B cell (primary cell): Measurements from ENCODE around the gene SH2D4B. TPM values are rescaled to one million over a fixed set of nuclear protein-coding genes. Genes with fewer than 3 reads are reported as not detected.

Source experiments
- ATAC-seq: fragments of 200-7000 bp; cut with Tn5 transposase; one replicate; pipeline ENCODE4 v1.10.0; 2021; ENCODE audit warnings: low read depth, mild to moderate bottlenecking, moderate number of reproducible peaks, moderate library complexity
- CTCF ChIA-PET: fragments of 350-600 bp; sonication (Branson Sonifier 250); formaldehyde crosslinking; loops from one replicate; lab custom pipeline; 2021; ENCODE audit warnings: antibody characterized with exemption, inconsistent platforms; lab: Charles Lee
- POLR2A ChIA-PET: fragments of 350-600 bp; sonication (Branson Sonifier 250); formaldehyde crosslinking; loops from one replicate; lab custom pipeline; 2021; ENCODE audit warnings: antibody characterized with exemption; lab: Charles Lee
- DNase-seq: peaks from one replicate; pipeline ENCODE4 v3.0.0; 2013
- H2AFZ ChIP-seq: 2 replicates; pipeline ENCODE4 v1.6.1; 2012; ENCODE audit warnings: mild to moderate bottlenecking, low read depth, low read length; ENCODE audit not compliant: insufficient read depth, poor library complexity, severe bottlenecking
- H3K27ac ChIP-seq, 2 donors: 1 replicate in 1 of 2; 2 replicates in 1 of 2; pipeline ENCODE4 v1.5.1; 2012 to 2013; ENCODE audit warnings: low read length in 2 of 2, mild to moderate bottlenecking in 2 of 2, moderate library complexity in 1 of 2
- H3K27me3 ChIP-seq, 4 experiments: fragments of 200-600 bp in 1 of 4; sonication (generic) in 1 of 4; replicated peaks in 1 of 4; 1 replicate in 2 of 4; 2 replicates in 2 of 4; pipeline versions ENCODE4 v1.6.1 to v1.7.0; 2013 to 2016; ENCODE audit warnings: low read length in 3 of 4, mild to moderate bottlenecking in 2 of 4, mixed read lengths in 1 of 4, moderate library complexity in 1 of 4; ENCODE audit not compliant: insufficient read depth in 4 of 4, control insufficient read depth in 3 of 4; ENCODE audit errors: control extremely low read depth in 1 of 4
- H3K36me3 ChIP-seq, 2 experiments: replicated peaks in 1 of 2; 1 replicate in 1 of 2; 2 replicates in 1 of 2; pipeline versions ENCODE4 v1.6.1 to v1.7.1; 2013; ENCODE audit warnings: low read length in 1 of 2; ENCODE audit not compliant: insufficient read depth in 2 of 2, control insufficient read depth in 1 of 2; ENCODE audit errors: control extremely low read depth in 1 of 2, extremely low read depth in 1 of 2
- H3K4me1 ChIP-seq, 2 donors: fragments of 200-600 bp in 1 of 2; sonication (generic) in 1 of 2; 1 replicate in 1 of 2; 2 replicates in 1 of 2; pipeline versions ENCODE4 v1.5.1 to v1.6.1; 2013 to 2017; ENCODE audit warnings: low read length in 2 of 2; ENCODE audit not compliant: control insufficient read depth in 2 of 2, insufficient read depth in 2 of 2
- H3K4me2 ChIP-seq: replicated peaks from 2 replicates; pipeline ENCODE3; 2012; ENCODE audit warnings: mild to moderate bottlenecking, low read depth, low read length; ENCODE audit not compliant: poor library complexity, severe bottlenecking
- H3K4me3 ChIP-seq, 5 experiments: fragments of 200-600 bp in 1 of 5; sonication (generic) in 1 of 5; 1 replicate in 3 of 5; 2 replicates in 2 of 5; pipeline versions ENCODE4 v1.5.1 to v1.7.0; 2011 to 2016; ENCODE audit warnings: low read length in 4 of 5, mild to moderate bottlenecking in 4 of 5, low read depth in 2 of 5, control low read depth in 1 of 5, moderate library complexity in 1 of 5; ENCODE audit not compliant: insufficient read depth in 1 of 5; ENCODE audit errors: control extremely low read depth in 1 of 5, extremely low read depth in 1 of 5
- H3K79me2 ChIP-seq: fragments of 200-600 bp; sonication (generic); one replicate; pipeline ENCODE4 v1.6.0; 2016; ENCODE audit warnings: low read length; ENCODE audit not compliant: control insufficient read depth, insufficient read depth
- H3K9ac ChIP-seq: fragments of 200-600 bp; sonication (generic); 2 replicates; pipeline ENCODE4 v1.6.1; 2017; ENCODE audit warnings: mild to moderate bottlenecking, low read length, moderate library complexity
- H3K9me3 ChIP-seq, 3 donors: one replicate each; pipeline versions ENCODE4 v1.6.1 to v1.7.1; 2013; ENCODE audit warnings: low read length in 2 of 3; ENCODE audit not compliant: control insufficient read depth in 2 of 3, insufficient read depth in 1 of 3; ENCODE audit errors: control extremely low read depth in 1 of 3
- H4K20me1 ChIP-seq: 2 replicates; pipeline ENCODE4 v1.6.0; 2012; ENCODE audit warnings: mild to moderate bottlenecking, low read length; ENCODE audit not compliant: insufficient read depth, control insufficient read depth, poor library complexity, severe bottlenecking
- H3K27ac Mint-ChIP-seq: one replicate; pipeline ENCODE4 v1.8.0; 2021; ENCODE audit warnings: mixed read lengths
- H3K27me3 Mint-ChIP-seq: one replicate; pipeline ENCODE4 v1.8.0; 2021; ENCODE audit warnings: mixed read lengths
- H3K4me1 Mint-ChIP-seq: one replicate; pipeline ENCODE4 v1.8.0; 2021; ENCODE audit warnings: mixed read lengths
- H3K4me3 Mint-ChIP-seq: one replicate; pipeline ENCODE4 v1.8.0; 2021; ENCODE audit warnings: mixed read lengths
- H3K9me3 Mint-ChIP-seq: one replicate; pipeline ENCODE4 v1.8.0; 2022; ENCODE audit warnings: mixed read lengths; ENCODE audit not compliant: insufficient read depth
- CTCF ChIP-seq: fragments of 200-600 bp; IDR thresholded peaks from one replicate; pipeline ENCODE4 v1.8.0; 2022; ENCODE audit warnings: antibody characterized with exemption, mild to moderate bottlenecking
- EZH2 ChIP-seq: IDR thresholded peaks from 2 replicates; pipeline ENCODE4 v1.6.1; 2012; ENCODE audit warnings: borderline replicate concordance, low read depth, mild to moderate bottlenecking, moderate library complexity, low read length; ENCODE audit not compliant: insufficient read depth, poor library complexity, severe bottlenecking
- WGBS: methylation state at CpG from one replicate; pipeline ENCODE4 v1.1.5; 2013; ENCODE audit warnings: missing lambda C conversion rate; ENCODE audit not compliant: insufficient coverage; 5-methylcytosine and 5-hydroxymethylcytosine counted together
- intact Hi-C: fragments of 100-400 bp; cut with micrococcal nuclease; formaldehyde crosslinking; loops from one replicate; pipeline ENCODE4 v1.10.0; 2022
- polyA plus RNA-seq: library from polyadenylated mRNA; depleted of rRNA; stranded (reverse); fragments of >200 nt; gene quantifications from 2 replicates; pipeline ENCODE4 v1.2.3, GENCODE V29; 2012
- total RNA-seq, 2 donors: library from RNA; stranded (reverse); fragments of 120-200 nt in 1 of 2; gene quantifications; 1 replicate in 1 of 2; 2 replicates in 1 of 2; pipeline versions ENCODE4 v1.2.3 to v1.2.4, GENCODE V29; 2013 to 2022

SH2D4B gene
- total and polyA plus RNA-seq, 2 donors (not counting 1 experiment from before 2014, with no cell fraction given), result 0.09 to 0.22 TPM

DNA sequence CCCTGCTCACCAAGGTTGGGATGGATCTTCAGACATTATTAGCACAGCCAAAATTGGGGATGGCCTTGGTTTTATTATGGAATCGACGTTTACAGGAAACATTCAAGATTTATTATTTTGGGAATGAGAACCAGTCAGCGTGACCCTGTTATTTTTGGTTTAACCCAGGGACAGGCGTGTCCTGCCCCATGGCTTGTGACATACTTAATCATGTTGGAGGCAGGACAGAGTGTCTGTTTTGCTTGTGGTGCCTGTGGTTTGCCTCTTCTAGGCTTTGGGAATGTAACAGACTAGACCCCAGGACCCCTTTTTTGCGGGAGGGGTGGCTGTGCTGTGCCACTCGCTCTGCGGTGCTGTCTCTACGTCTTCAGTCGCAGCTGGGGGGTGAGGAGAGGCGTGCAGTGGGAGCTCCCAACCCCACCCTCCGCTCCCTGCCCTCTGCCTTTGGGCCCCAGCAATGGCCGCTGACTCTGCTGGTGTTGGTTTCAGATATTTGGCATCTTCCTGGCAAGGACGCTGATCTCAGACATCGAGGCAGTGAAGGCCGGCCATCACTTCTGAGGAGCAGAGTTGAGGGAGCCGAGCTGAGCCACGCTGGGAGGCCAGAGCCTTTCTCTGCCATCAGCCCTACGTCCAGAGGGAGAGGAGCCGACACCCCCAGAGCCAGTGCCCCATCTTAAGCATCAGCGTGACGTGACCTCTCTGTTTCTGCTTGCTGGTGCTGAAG, 20.1 kb upstream of the SH2D4B start:
- POLR2A ChIA-PET, result no interaction called here
- peaks cover 0 to 56% of the 10 kb centered on the region in 2 experiments for H3K36me3 ChIP-seq
- no peak for TF ChIP-seq CTCF
- TF ChIP-seq EZH2, result no peak

GRCh38 chr10:80518143-80518806, 19.4 kb upstream of the SH2D4B start:
- peaks cover 37% of the 10 kb centered on the region for H3K4me1 Mint-ChIP-seq
- no peaks in the 10 kb centered on the region for H3K27me3 Mint-ChIP-seq
- intact Hi-C loops, result no loop called here
- peak overlapping the region; percentile 79 for H3K27ac Mint-ChIP-seq
- peak overlapping the region; percentile 64 for H3K4me2 ChIP-seq
- H4K20me1 ChIP-seq, result no peaks in the 10 kb centered on the region
- ATAC-seq (no peak), DNase-seq (no peak)
- H3K9me3 ChIP-seq, result no peaks in the 10 kb centered on the region
- POLR2A ChIA-PET, result no interaction called here
- H2AFZ ChIP-seq, result no peak overlapping the region
- no peak overlapping the region for H3K4me3 ChIP-seq
- no peaks in the 10 kb centered on the region for H3K79me2 ChIP-seq
- H3K9ac ChIP-seq, result no peak overlapping the region
- H3K27ac ChIP-seq, result peak overlapping the region; percentile 11 to 50
- peaks cover 16 to 28% of the 10 kb centered on the region in 2 donors for H3K4me1 ChIP-seq
- 93% methylated on average over 12 of the region's 17 CpGs for WGBS
- no peaks in the 10 kb centered on the region for H3K27me3 ChIP-seq
- CTCF ChIA-PET, result interaction anchor here (1.3 to 1.8 kb wide), 2 partner anchors 13 to 74 kb away, joined by 6 read pairs; no protein-coding TSS in a partner anchor
- no peak for TF ChIP-seq EZH2
- no peak for TF ChIP-seq CTCF
- H3K9me3 Mint-ChIP-seq, result no peaks in the 10 kb centered on the region
- H3K36me3 ChIP-seq, result peaks cover 0 to 49% of the 10 kb centered on the region in 2 experiments
- H3K4me3 Mint-ChIP-seq, result peak overlapping the region; percentile 4

More for the DNA sequence above, 20.1 kb upstream of the SH2D4B start:
- CTCF ChIA-PET, result interaction anchor here (1.3 kb wide), 1 partner anchor 12 kb away, joined by 6 read pairs; no protein-coding TSS in a partner anchor
- H3K4me3 Mint-ChIP-seq, result no peak overlapping the region
- H3K27me3 Mint-ChIP-seq, result no peaks in the 10 kb centered on the region
- no peaks in the 10 kb centered on the region for H3K9me3 ChIP-seq
- no peak overlapping the region for H2AFZ ChIP-seq
- no peak overlapping the region for H3K9ac ChIP-seq
- H3K27me3 ChIP-seq, result no peaks in the 10 kb centered on the region
- H3K9me3 Mint-ChIP-seq, result no peaks in the 10 kb centered on the region
- intact Hi-C loops, result no loop called here
- H3K27ac Mint-ChIP-seq, result peak overlapping the region; percentile 29
- no peak for DNase-seq
- H3K4me3 ChIP-seq, result no peak overlapping the region
- peaks cover 35% of the 10 kb centered on the region for H3K4me1 Mint-ChIP-seq
- 97% methylated on average over 18 of the region's 21 CpGs for WGBS
- ATAC-seq, result no peak
- no peaks in the 10 kb centered on the region for H4K20me1 ChIP-seq
- peaks cover 16 to 28% of the 10 kb centered on the region in 2 donors for H3K4me1 ChIP-seq
- H3K27ac ChIP-seq, result peak overlapping the region in 1 of 2 donors; percentile 1
- H3K79me2 ChIP-seq, result no peaks in the 10 kb centered on the region
- peak overlapping the region; percentile 64 for H3K4me2 ChIP-seq
